ENCODE results near the gene LRIT1. TPM values are rescaled to one million over a fixed set of nuclear protein-coding genes. Genes with fewer than 3 reads are reported as not detected.

The LRIT1 gene
- total RNA-seq (ENCODE audit: low replicate concordance): not detected in 2 replicates

GRCh38 chr10:84241185-84241790 is at the start of gene LRIT1:
Gene LRIT1 (minus strand): TSS chr10:84241546. CDS start chr10:84241439, 107 bp downstream.

GRCh38 chr10:84244651-84245270 is 3.4 kb upstream of the LRIT1 start, which contains the start of gene RGR:
Gene RGR (plus strand): TSS chr10:84245053. CDS start chr10:84245091, 38 bp downstream.

GRCh38 chr10:84225427-84226173 is 15.7 kb downstream of the LRIT1 start, which contains the start of gene LRIT2:
Gene LRIT2 (minus strand): TSS chr10:84225544. CDS start chr10:84225520, 24 bp downstream.

GRCh38 chr10:84194424-84195043 is 46.8 kb downstream of the LRIT1 start, which contains the start of gene CDHR1:
Gene CDHR1 (plus strand): TSS chr10:84194537. CDS start chr10:84194761, 224 bp downstream.

Other genes with a start within 250 kb of the LRIT1 start
- gene GHITM, start 102.0 kb downstream of the LRIT1 start, total RNA-seq (ENCODE audit: low replicate concordance): 134 and 172 TPM in 2 replicates
- not detected in 2 replicates for gene GPR15LG, start 67.7 kb downstream of the LRIT1 start, total RNA-seq (ENCODE audit: low replicate concordance)
- not detected in 2 replicates for gene CDHR1, start 47.0 kb downstream of the LRIT1 start, total RNA-seq (ENCODE audit: low replicate concordance)
- gene LRIT2, start 16.0 kb downstream of the LRIT1 start, total RNA-seq (ENCODE audit: low replicate concordance): not detected in 2 replicates
- gene RGR, start 3.5 kb upstream of the LRIT1 start, total RNA-seq (ENCODE audit: low replicate concordance): not detected in 2 replicates
- gene CCSER2, start 87.0 kb upstream of the LRIT1 start, total RNA-seq (ENCODE audit: low replicate concordance): 23.2 and 24.6 TPM in 2 replicates

Data from smooth muscle cell of the coronary artery (primary cell).